K562 (cell line): ENCODE data around the gene KLHL8.

Source experiments
- ARNT ChIP-seq, 2 experiments: fragments of 450-650 bp; IDR thresholded peaks; 2 replicates each; pipeline ENCODE4 v1.6.1; 2016; ENCODE audit warnings: mild to moderate bottlenecking in 1 of 2
- ETV6 ChIP-seq, 3 experiments: fragments of 150-350 bp in 1 of 3; sonication (generic) in 1 of 3; formaldehyde crosslinking in 1 of 3; IDR thresholded peaks; 2 replicates each; pipeline versions ENCODE4 v1.6.1 to v1.8.0; 2014 to 2022; ENCODE audit warnings: borderline replicate concordance in 2 of 3, low read depth in 2 of 3, antibody characterized with exemption in 1 of 3, low read length in 1 of 3, mild to moderate bottlenecking in 1 of 3, missing genetic modification reagents in 1 of 3
- FOS ChIP-seq: IDR thresholded peaks from 3 replicates; pipeline ENCODE4 v1.6.1; 2011; ENCODE audit not compliant: insufficient read length; ENCODE audit errors: extremely low read depth
- ILK ChIP-seq: fragments of 450-650 bp; IDR thresholded peaks from 2 replicates; pipeline ENCODE4 v1.6.1; 2016; ENCODE audit warnings: missing genetic modification characterization, low read depth, mild to moderate bottlenecking, missing compliant biosample characterization, moderate library complexity, borderline replicate concordance
- MTF1 ChIP-seq: fragments of 250-450 bp; sonication (Bioruptor Pico); IDR thresholded peaks from 2 replicates; pipeline ENCODE4 v1.9.0; 2021; ENCODE audit warnings: moderate library complexity, mild to moderate bottlenecking, inconsistent platforms, borderline replicate concordance
- POLR2AphosphoS5 ChIP-seq: IDR thresholded peaks from 2 replicates; pipeline ENCODE4 v1.6.1; 2011; ENCODE audit warnings: mild to moderate bottlenecking, low read depth, low read length, moderate library complexity; ENCODE audit not compliant: control insufficient read depth, insufficient read depth
- STAT5A ChIP-seq: IDR thresholded peaks from 2 replicates; pipeline ENCODE4 v1.6.1; 2012; ENCODE audit warnings: low read length, inconsistent platforms, borderline replicate concordance
- ZNF324 ChIP-seq: fragments of 250-450 bp; sonication (Bioruptor Pico); IDR thresholded peaks from 2 replicates; pipeline ENCODE4 v1.4.0; 2020; ENCODE audit warnings: mild to moderate bottlenecking
- ZNF561 ChIP-seq: fragments of 450-650 bp; formaldehyde crosslinking; conservative IDR thresholded peaks from 2 replicates; pipeline ENCODE4 v1.4.0; 2020; ENCODE audit warnings: mild to moderate bottlenecking, moderate library complexity
- ZNF780A ChIP-seq: fragments of 250-450 bp; sonication (Bioruptor Pico); IDR thresholded peaks from 2 replicates; pipeline ENCODE4 v1.5.0; 2021; ENCODE audit warnings: mild to moderate bottlenecking
- TF ChIP-seq, protein P1 (sequence below): sonication (generic); formaldehyde crosslinking; IDR thresholded peaks from 2 replicates; pipeline ENCODE4 v1.8.1; 2022; ENCODE audit warnings: missing genetic modification reagents
- TF ChIP-seq, protein P2 (sequence below): sonication (generic); formaldehyde crosslinking; IDR thresholded peaks from 2 replicates; pipeline ENCODE4 v1.4.0; 2020; ENCODE audit warnings: mild to moderate bottlenecking, missing genetic modification reagents

DNA sequence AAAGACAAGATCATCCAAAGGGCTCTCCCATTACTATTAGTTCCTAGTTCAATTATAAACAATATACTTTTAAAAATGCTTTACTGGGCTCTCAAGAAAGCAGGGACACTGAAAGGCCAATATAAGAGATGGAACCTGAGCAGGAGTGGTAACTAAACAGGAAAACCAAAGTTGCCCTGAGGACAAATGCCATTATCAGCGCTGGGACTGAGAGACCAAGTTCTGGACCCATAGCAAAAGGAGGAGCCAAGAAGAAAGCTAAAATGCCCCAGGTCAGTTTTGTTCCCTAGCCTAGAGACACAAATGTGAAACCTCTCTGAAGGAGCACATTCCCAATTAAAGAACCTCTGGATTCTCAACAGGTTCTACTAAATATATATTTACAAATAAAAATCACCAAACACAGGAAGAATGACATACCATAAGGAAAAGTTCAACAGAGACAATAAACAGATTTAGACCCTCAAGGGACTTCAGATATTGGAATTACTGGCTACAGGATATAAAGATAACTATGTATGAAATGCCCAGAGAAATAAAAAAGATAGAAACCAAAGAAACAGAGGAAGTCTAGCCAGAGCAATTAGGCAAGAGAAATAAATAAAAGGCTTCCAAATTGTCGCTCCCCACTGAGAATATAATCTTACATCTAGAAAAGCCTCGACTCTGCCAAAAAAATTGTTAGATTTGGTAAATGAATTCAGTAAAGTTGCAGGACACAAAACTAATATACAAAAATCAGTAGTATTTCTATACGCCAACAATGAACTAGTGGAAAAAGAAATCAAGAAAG, 67.1 kb downstream of the KLHL8 start:
- TF ChIP-seq ZNF324, result no peak
- TF ChIP-seq ILK (tag), result no peak
- TF ChIP-seq POLR2AphosphoS5, result no peak
- TF ChIP-seq, protein P1, sequence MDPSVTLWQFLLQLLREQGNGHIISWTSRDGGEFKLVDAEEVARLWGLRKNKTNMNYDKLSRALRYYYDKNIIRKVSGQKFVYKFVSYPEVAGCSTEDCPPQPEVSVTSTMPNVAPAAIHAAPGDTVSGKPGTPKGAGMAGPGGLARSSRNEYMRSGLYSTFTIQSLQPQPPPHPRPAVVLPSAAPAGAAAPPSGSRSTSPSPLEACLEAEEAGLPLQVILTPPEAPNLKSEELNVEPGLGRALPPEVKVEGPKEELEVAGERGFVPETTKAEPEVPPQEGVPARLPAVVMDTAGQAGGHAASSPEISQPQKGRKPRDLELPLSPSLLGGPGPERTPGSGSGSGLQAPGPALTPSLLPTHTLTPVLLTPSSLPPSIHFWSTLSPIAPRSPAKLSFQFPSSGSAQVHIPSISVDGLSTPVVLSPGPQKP (CRISPR knock-in tag), result no peak
- TF ChIP-seq STAT5A, result no peak
- TF ChIP-seq, protein P2, sequence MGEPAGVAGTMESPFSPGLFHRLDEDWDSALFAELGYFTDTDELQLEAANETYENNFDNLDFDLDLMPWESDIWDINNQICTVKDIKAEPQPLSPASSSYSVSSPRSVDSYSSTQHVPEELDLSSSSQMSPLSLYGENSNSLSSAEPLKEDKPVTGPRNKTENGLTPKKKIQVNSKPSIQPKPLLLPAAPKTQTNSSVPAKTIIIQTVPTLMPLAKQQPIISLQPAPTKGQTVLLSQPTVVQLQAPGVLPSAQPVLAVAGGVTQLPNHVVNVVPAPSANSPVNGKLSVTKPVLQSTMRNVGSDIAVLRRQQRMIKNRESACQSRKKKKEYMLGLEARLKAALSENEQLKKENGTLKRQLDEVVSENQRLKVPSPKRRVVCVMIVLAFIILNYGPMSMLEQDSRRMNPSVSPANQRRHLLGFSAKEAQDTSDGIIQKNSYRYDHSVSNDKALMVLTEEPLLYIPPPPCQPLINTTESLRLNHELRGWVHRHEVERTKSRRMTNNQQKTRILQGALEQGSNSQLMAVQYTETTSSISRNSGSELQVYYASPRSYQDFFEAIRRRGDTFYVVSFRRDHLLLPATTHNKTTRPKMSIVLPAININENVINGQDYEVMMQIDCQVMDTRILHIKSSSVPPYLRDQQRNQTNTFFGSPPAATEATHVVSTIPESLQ, result no peak
- no peak for TF ChIP-seq ZNF561 (CRISPR knock-in tag)
- TF ChIP-seq ZNF780A (CRISPR knock-in tag), result no peak
- TF ChIP-seq ARNT (IDR thresholded peaks at IDR 0.05), result no peak
- no peak for TF ChIP-seq MTF1 (CRISPR knock-in tag)
- TF ChIP-seq FOS, result no peak
- no peak for TF ChIP-seq ETV6 (IDR thresholded peaks at IDR 0.05; ENCODE audit: borderline replicate concordance in 1 of 2, low read depth in 2 of 2, low read length in 1 of 2)
- TF ChIP-seq ETV6 (CRISPR knock-in tag; IDR thresholded peaks at IDR 0.05; ENCODE audit: borderline replicate concordance), result no peak
